ENCODE data around the gene PKHD1.
A peak's percentile ranks its signal among the peaks of the same experiment; 100 is the strongest.

Gene PKHD1, protein sequence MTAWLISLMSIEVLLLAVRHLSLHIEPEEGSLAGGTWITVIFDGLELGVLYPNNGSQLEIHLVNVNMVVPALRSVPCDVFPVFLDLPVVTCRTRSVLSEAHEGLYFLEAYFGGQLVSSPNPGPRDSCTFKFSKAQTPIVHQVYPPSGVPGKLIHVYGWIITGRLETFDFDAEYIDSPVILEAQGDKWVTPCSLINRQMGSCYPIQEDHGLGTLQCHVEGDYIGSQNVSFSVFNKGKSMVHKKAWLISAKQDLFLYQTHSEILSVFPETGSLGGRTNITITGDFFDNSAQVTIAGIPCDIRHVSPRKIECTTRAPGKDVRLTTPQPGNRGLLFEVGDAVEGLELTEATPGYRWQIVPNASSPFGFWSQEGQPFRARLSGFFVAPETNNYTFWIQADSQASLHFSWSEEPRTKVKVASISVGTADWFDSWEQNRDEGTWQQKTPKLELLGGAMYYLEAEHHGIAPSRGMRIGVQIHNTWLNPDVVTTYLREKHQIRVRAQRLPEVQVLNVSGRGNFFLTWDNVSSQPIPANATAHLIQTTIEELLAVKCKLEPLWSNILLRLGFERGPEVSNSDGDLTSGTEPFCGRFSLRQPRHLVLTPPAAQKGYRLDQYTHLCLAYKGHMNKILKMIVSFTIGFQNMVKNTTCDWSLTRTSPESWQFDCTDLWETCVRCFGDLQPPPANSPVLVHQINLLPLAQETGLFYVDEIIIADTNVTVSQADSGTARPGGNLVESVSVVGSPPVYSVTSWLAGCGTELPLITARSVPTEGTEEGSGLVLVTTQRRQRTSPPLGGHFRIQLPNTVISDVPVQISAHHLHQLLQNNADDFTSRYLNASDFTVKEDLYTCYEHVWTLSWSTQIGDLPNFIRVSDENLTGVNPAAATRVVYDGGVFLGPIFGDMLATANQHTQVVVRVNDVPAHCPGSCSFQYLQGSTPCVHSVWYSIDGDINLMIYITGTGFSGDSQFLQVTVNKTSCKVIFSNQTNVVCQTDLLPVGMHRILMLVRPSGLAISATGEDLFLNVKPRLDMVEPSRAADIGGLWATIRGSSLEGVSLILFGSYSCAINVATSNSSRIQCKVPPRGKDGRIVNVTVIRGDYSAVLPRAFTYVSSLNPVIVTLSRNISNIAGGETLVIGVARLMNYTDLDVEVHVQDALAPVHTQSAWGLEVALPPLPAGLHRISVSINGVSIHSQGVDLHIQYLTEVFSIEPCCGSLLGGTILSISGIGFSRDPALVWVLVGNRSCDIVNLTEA (N-terminal part only)

DNA sequence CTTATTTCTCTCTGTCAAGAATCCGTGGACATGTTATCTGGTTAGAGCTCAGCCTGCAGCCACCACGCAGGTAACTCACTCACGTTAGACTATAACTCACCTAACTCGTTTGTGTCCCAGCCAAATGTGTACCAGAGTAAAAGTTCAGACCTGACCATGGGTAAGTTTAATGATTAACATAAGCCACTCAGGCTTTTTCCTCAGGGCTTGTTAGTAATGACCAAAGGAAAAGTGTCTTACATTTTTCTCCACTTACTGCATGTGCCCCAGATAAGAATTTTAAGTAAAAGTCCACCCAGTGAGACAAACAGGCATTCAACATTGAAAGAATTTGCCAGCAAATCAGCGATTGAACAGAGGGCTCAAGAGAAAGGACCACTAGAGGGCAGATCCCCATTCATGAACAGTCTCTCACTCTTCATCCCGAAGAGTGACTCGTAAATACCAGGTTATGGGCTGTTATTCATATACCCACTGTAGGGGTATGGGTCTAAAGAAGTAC, at the start of gene PKHD1:
Gene PKHD1, minus strand, starts transcription at position 116 of the 502 bp plus-strand sequence. CDS start 2,680 bp downstream, outside the sequence.
- peak; percentile 28 for DNase-seq

DNA sequence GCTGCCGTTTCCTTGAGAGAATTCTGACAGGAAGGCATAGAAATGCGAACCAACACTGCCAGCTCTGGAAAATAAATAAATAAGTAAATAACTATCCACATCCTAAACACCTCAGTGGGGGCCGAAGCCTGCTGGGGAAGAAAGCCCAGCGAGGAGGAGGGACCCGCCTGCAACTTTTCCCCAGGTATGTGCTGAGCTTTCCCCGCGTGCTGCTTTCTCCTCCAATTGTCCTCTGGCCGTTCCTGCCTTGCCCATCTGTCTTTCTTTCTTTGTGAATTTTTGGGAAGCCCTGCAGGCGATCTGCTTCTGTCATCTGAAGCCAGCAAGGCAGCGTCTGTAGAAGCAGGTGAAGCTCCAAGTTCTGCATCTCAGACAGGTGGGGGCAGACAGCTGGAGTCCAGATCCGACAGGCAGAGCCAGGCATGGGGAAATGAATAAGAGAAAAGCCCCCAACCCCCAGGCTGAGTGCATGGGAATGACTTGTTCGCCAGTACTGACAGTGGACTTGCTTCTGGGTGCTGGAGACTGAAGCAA, 49.6 kb upstream of the PKHD1 start:
- no peak for DNase-seq

DNA sequence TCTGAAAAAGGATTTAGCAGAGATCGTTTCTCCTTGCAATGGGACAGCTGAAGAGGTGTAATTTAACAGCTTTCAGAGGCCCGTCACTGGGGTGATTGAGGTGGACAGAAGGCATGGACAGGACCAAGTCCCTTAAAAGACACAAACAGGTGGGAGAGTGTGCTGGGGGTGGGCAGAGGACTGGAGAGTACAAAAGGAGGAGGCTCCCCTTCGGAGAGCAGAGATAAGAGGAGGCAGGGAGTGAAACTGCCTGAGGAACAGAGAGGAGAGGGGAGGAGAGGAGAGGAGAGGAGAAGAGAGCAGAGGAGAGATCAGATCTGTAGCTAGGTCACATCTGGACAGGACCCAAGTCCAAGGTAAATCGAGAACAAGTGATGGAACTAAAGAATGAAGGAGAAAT, 48.6 kb upstream of the PKHD1 start:
- DNase-seq = no peak

DNA sequence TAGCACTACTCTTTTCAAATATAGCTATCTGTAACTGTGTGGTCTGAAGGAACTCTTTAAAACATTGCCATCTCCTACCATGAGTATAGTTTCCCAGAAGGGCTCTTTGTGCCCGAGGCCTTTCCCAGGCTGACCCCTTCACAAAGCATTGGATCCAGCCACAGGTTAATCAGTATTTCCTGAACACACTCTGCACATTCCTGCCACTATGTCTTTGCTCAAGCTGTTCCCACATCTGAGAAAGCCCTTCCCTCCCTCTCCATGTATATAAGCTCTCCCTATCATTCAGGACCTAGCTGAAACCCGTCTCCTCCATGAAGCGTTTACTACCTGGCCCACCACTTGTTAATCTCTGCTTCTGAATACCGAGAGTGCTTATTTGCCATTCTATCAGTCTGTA, 47.8 kb upstream of the PKHD1 start:
- no peak for DNase-seq

DNA sequence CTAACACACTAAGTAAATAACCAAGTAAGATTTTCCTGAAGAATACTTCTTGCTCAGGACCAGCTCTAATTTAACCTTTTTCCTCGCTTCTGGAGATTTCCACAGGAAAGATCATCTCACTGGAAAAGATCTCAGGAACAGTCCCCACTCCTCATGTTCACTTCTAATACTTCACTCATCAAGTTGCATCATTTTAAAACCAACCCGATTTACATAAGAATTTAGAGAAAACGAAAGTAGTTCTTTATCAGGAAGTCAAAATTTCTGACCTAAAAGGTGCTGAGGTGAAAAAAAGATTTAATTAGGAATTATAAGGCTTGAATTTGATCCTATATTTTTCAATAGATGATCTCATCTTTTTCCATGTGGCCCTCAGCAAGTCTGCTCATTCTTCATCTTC, 46.6 kb upstream of the PKHD1 start:
- no peak for DNase-seq

DNA sequence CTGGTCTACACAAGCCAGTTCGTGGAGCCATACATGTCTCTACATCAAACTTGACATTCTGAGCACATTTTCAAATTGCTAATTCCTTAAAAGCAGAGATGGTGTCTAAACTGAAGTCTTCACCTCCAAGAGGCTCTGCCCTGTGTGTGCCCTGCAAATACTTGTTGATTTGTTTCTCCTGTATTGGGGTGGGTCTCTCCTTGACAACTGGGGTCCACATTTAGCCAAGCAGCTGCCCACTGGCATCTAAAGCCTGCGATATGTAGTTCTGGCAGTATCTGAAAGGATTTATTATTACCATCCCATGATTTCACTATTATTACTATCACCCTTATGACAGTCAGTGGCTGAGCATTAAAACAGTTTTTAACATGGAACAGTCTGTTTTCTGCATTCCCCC, 45.9 kb upstream of the PKHD1 start:
- DNase-seq = no peak

DNA sequence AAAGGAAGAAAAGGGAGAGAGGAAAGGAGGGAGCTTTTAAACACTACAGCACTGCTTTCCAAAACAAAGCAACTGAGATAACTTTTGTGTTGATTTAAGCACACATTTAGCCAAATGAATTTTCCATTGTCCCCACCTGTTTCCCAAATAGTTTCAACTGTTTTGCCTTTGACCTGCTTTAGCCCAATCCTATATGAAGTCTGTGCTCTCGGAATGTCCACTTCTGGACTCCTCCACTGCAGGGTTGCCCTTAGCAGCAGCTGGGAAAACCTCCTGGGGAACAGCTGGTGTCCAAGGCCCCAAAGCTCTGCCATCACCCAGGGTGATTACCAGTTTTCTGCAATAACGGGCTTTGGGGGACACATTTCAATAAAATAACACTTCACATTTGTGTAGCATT, 44.9 kb upstream of the PKHD1 start:
- no peak for DNase-seq

DNA sequence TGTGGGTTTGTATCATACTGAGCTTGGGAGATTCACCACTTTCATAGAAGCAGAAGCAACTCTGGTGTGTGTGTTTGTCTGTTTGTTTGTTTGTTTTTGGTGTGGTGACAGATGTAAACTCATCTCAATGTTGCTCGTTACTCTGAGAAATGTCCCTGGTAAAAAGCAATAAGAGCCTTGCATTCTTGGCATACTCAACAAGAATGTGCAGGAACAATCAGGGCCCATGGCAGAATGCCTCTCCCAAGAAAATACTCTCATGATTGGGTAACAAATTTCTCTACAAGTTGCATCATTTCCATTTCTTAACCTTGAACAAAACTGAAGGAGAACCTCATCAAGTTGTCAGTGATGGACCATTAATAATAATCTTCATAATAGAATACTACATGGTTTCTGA, 43.0 kb upstream of the PKHD1 start:
- no peak for DNase-seq

DNA sequence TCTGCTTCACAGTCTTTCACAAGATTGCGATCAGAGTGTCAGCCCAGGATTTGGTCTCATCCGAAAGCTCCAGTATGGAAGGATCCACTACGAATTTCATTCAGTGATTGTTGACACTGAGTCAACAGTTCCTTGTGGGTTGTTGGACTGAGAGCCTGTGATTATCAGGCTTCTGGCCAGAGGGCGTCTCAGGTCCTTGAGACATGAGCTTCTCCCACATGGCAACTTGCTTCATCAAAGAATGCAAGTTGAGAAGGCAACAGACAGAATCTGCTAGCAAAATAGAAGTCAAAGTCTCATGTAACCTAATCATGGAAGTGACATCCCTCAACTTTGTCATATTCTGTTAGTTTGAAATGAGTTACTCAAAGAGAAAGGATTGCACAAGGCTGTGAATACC, 40.5 kb upstream of the PKHD1 start:
- DNase-seq = no peak

DNA sequence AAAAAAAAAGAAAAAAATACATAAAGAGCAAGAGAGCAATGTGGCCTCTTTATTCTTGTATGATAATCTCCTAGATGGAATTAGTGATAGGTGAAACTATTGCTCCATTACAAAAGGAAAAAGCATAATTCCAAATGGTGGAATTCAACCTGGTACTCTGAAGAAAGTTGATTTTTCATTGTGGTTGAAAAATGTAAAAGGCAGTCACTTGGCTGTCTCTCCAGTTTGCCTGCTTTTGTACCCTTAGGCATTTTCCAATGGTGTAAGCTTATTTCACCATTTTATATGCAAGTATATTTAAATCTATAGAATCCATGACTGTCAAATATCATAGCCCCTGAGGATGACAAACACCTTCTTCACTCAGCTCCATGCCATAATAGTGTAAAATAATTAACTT, 38.8 kb upstream of the PKHD1 start:
- no peak for DNase-seq

DNA sequence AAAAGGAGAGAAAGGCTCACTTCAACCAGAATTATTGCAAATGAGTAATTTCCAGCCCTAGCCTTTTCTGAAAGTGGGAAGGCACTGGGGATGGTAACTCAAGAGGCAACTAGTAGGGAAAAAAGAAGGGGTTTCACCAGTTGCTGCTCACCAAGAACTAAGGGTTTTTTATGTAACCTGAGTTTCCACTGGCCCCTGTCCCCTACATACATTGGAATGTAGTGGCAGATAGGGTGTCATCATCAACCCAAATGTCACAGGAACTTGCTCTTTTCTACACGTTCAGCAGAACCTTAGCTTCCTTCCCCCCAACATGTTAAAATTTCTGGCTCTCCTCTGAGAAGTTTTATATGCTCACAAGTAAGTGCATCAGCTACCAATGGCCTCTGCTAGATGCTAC, 38.2 kb upstream of the PKHD1 start:
- no peak for DNase-seq

DNA sequence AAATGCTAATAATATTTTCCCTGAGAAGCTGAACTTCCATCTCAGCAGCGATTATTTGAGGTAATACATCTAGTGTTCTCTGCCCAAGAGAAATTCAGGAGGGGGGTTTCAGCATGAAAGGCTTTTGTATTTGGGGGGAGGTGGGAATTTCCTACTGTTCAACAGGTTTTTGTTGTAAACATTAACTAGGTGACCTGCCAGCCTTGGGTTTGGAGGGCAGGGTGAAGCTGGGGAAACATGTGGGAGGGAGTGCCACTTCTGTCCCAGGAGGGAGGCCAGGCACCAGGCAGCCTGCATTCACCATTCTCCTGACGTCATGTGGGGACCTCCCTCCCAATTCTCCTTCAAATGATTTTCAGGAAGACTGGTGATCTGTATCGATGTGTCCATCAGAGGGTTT, 37.7 kb upstream of the PKHD1 start:
- DNase-seq = no peak

DNA sequence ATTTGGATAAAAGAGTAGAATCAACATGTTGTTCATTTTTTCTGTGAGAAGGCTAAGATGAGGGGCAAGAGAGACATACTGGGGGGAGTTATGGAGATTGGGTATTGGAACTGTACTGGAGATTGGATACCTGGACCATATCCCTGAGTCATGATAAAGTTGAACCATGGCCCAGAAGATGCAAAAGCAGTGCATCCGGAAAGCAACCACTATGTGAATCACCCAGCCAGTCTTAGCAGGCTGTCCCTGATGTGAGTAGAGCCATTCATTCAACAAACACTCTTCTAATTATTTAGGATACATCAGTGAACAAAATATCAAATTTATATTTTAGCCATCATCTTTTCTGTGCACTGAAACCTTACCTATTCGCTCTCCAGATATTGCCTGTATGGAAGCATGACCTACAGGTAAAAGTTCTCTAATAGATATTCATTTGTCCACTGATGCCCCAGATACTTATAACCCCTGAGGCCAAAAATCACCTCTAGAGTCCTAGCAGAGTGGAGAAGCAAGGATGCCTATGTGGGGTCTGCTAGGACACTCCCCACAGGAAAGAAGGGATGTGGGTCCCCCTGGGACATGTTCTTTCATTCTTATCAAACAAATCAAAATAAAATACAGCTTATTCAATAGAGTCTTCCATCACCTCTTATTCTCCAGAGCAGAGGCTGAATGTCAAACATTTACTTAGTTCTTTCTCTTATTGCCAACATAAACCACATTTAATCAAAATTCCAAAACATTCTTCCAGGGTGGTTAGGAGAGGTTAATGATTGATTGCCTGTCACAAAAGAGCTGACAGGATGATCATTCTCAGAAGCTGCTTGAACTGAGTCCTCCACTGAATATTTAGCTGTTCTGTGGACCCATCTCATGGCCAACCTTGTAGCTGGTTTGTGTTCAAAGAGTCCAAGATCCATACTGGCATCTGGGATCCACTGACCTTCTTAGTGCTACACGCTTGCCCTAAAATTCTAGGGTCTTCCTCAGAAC, 37.0 kb upstream of the PKHD1 start:
- DNase-seq = no peak

DNA sequence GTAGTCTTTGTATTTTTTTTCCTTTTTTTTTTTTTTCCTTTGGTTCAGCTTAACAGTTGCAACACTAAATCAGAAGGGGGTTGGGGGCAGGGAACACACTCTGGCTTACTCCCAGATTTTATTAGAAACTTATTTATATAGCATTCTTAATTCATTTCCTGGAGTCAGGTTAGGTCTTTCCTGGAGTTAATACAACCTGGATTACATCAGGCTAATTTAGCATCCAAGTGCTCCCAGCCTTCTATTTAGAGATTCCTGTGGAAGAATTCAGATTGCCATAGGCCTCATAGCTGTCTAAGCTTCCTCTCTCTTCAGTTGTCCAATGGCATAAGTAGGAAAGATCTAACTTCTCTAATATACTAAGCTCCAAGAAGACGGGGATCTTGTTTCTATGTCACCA, 35.8 kb upstream of the PKHD1 start:
- DNase-seq = no peak

DNA sequence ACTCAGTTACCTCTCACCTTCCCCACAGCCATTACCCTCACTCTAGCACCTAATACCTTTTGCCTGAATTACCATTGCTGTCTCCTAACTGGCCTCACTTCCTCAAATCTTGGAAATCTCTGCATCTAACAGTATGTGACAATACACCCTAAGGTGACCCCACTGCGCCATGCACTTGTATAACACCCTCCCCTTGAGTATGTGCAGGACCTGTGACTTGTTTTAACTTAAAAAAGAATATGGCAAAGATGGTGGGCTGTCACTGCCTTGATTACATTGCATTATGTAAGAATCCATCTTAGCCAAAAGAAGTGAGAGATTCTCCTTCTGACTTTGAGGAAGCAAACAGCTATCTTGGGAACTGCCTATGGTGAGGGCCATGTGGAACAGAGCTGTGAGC, 29.9 kb upstream of the PKHD1 start:
- no peak for DNase-seq

DNA sequence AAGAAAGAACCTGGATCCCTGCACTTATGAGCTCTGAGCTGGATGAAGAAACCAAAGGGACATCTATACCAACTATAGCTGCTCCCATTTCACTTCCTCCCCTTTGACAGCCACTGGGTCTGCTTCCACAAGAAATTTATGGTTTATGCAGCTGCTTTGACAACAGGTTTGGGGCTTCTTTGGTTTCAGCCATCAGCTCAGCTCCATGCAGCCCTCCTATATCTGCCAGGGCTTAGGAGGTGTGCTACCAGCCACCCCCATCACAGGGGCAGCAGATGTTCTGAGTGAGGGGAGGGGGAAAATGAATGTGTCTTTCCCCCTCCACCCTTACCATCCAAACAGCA, 29.2 kb upstream of the PKHD1 start:
- no peak for DNase-seq

DNA sequence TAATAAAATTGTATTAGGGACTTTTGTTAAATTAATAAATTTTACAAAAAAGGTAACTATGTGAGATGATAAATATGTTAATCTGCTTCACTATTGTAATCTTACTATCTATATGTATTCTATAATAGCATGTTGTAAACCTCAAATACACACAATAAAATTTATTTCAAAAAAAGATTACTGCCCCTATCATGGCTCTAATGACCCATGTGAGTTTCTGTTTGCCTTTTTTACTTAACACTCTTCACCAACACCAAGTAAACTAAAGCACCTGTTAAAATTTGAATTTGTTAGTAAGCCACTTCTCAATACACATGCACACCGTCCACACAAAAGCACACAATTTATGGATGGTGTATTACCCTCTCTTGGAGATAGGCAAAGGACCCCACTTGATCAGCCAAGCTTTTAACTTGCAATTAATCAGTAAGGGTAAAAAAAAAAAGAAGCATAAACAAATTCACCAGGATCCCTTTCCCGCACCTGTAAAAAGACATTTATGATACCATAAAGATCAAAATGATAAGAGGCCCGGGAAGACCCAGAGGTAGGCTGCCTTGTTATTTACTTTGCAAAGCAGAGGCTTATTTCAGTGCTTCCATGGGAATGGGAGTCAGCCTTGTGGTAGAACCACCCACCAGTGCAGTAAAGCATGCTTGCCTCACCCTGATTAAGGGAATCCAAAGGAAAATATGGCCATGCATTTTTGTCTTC, 28.6 kb upstream of the PKHD1 start:
- peak; percentile 10 for DNase-seq

DNA sequence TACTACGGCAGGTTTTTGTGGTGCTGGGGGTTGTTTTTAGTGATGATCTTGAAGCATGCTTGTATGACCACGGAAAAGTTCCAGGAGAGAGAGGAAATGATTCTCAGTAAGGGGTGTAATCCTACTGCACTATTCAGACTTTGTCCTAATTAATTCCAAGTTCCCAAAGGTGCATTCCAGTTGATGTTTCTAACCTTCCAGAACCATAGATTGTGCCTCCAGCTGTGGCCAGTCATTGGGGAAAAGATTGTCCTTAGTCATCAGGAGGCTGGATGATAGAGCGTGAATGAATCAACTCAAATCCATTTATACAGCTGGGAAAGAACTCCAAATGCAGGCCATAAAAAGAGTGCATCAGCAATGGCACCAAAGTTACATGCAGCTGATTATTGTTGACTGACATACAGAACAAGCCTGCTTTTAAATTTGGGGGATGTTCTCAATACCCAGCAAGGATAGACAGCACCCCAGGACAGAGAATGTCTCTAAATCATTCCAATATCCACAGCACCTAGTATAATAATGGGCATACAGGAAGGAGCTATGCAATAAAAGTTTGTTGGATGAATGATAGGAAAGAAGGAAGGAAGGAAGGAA, 27.8 kb upstream of the PKHD1 start:
- DNase-seq = no peak

DNA sequence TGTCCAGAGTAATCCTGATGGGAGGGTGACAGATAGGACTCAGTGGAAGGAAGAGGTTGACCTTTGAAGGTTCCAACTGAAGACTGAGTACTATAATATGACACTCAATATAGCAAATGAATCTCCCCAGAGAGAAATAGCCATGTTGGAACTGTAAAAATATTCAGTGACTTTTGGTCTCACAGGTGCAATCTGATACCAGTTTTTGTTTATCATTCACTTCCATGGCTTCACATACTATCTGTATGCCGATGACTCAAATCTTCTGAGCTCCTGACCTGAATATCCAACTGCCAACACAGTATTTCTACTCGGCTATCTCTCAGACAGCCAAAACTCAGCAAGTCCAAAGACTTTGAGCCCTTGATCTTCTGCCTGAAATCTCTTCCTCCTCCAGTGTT, 21.8 kb upstream of the PKHD1 start:
- no peak for DNase-seq

DNA sequence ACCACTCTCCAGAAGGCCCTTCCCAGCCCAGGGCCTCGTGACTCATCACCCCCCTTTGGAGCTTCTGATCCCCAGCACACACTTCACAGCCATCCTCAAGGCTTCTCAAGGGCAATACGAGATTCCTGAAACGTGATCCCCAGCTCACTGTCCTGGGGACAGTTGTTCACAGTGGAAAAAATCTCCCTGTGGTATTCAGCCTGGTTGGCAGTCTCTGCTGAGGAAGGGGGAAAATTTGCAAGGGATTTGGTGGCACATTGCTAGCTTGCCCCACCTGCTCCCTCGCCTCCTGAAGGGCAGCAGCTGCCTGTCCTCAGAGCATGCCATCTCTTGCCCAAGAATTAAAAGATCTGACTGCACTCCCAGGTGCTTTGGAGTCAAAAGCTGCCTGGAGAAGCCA, 20.7 kb upstream of the PKHD1 start:
- DNase-seq = no peak

DNA sequence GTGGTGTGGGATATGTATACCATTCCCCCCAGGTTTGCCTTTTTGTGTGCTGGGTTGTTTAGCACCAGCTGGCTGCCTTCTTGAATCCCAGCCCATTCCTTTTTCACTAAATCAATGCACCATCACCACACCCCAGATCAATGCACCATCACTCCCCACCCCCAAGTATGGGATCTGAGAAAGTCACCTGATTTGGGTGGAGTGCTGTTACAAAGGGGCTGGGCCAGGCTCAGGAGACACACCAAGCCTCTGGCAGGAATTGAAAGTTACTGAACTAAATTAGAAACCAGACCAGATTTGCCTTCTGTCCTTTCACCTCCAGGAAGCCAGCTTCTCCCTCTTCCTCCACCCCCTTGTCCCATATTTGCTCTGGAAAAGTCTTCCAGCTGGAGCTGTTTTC, 19.6 kb upstream of the PKHD1 start:
- no peak for DNase-seq
